Esophagus muscularis mucosa (tissue), 3 donors: ENCODE results near the gene NOS3.

Experiments used
- CTCF ChIP-seq, 3 experiments: fragments of 200-600 bp in 2 of 3; fragments of 450-650 bp in 1 of 3; sonication (generic) in 2 of 3; IDR thresholded peaks; one replicate each; pipeline ENCODE4 v1.5.1; 2017 to 2019; ENCODE audit warnings: antibody characterized with exemption in 3 of 3, mild to moderate bottlenecking in 2 of 3, moderate library complexity in 1 of 3
- POLR2A ChIP-seq: fragments of 450-650 bp; IDR thresholded peaks from one replicate; pipeline ENCODE4 v1.6.1; 2017; ENCODE audit warnings: antibody characterized with exemption, moderate library complexity, mild to moderate bottlenecking, low read depth
- POLR2AphosphoS5 ChIP-seq, 2 donors: sonication (generic); formaldehyde crosslinking; IDR thresholded peaks; one replicate each; pipeline ENCODE4 v1.6.1; 2017; ENCODE audit warnings: antibody characterized with exemption in 2 of 2

DNA sequence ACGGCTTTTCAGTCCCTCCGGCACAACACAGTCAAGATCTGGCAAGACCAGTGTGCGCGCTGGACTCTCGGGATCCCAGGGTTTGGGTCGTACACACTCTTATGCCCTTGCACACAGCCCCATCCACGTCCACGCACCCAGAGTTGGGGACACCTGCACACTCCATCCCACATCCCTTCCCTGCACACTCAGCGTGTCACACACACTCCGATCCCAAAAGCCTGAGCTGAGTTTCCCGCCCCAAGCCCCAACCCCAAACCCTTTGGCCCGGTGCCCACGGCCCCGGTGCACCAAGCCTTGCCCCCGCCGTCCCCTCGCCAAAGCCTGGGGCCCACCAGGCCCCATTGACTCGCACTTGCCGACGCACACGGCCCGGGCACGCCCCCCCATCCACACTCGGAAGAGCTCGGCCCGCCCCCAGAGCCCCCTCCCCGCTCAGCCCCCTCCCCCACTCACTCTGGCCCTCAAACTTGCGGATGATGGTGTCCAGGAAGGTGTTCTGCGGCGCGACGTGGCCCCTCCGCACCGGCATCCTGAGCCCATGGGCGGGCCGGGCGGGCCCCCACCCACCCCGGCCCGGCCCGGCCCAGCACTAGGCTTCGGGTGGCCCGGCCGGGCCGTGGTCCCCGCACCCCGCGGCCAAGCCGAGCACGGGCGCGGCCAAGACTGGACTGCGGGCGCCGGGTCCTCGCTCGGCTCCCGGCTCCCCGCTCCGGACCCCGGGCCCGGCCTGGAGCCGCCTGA, 13.3 kb upstream of the NOS3 start:
- TF ChIP-seq POLR2A (no peak), CTCF (IDR thresholded peaks at IDR 0.05) (no peak), POLR2AphosphoS5 (IDR thresholded peaks at IDR 0.05) (no peak)
